Measurements from ENCODE around the gene ZCCHC9. TPM values are rescaled to one million over a fixed set of nuclear protein-coding genes. Genes with fewer than 3 reads are reported as not detected.

The ZCCHC9 gene
- total RNA-seq, 1 experiment from 2014 or later: 32.2 TPM

DNA sequence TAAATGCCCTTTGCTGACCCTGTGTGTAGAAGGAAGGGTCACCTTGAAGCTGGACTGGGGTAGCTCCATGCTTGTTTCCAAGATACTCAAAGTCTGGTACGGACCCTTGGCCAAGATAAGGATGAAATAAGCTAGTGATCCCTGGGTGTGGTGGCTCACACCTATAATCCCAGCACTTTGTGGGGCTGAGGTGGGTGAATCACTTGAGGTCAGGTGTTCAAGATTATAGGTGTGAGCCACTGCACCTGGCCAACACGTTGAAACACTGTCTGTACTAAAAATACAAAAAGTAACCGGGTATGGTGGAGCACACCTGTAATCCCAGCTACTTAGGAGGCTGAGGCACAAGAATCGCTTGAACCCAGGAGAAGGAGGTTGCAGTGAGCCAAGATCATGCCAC lies 59.3 kb downstream of the ZCCHC9 start:
- Histone ChIP-seq H3K9me3 (ENCODE audit: control insufficient read depth, low read depth, low read length) (no peaks in the 10 kb centered on the region), H3K18ac (ENCODE audit: insufficient read length, low read depth, low read length) (no peak overlapping the region), H3K27me3 (ENCODE audit: insufficient read depth, low read length) (no peaks in the 10 kb centered on the region), H3T11ph (ENCODE audit: low read length) (no peak overlapping the region), H2BK5ac (ENCODE audit: insufficient read length, low read length) (no peak overlapping the region), H2AFZ (ENCODE audit: low read length) (no peak overlapping the region), H4K5ac (ENCODE audit: insufficient read length, low read depth, low read length) (no peak overlapping the region), H3K4me1 (ENCODE audit: insufficient read depth, low read length) (no peaks in the 10 kb centered on the region), H3K4me2 (ENCODE audit: insufficient read depth, insufficient read length, low read length) (no peak overlapping the region), H2AK5ac (ENCODE audit: insufficient read length, low read length) (no peak overlapping the region), H3K79me2 (ENCODE audit: insufficient read depth, low read length) (no peaks in the 10 kb centered on the region), H2BK12ac (ENCODE audit: insufficient read length, low read depth, low read length) (no peak overlapping the region), H2BK120ac (ENCODE audit: low read depth, low read length, poor library complexity, severe bottlenecking) (no peak overlapping the region), H3K14ac (ENCODE audit: insufficient read depth, low read length) (no peak overlapping the region), H3K56ac (ENCODE audit: insufficient read length, low read depth, low read length) (no peak overlapping the region), H4K20me1 (ENCODE audit: control insufficient read depth, insufficient read depth, insufficient read length) (no peaks in the 10 kb centered on the region), H3K79me1 (ENCODE audit: insufficient read depth, low read depth, low read length, poor library complexity, severe bottlenecking) (no peaks in the 10 kb centered on the region), H4K91ac (ENCODE audit: insufficient read length, low read depth, low read length) (no peak overlapping the region), H3K9ac (ENCODE audit: extremely low read depth, insufficient read length, low read length) (no peak overlapping the region), H4K8ac (replicated peaks; ENCODE audit: insufficient read length, low read depth, low read length) (no peak overlapping the region), H3K27ac (ENCODE audit: insufficient read length, low read depth, low read length) (no peak overlapping the region), H3K4ac (ENCODE audit: low read depth, low read length) (no peak overlapping the region), H2BK20ac (ENCODE audit: low read depth, low read length, poor library complexity, severe bottlenecking) (no peak overlapping the region), H3K23me2 (ENCODE audit: insufficient read length, low read depth, low read length, poor library complexity, severe bottlenecking) (no peaks in the 10 kb centered on the region), H3K23ac (ENCODE audit: insufficient read length, low read depth, low read length) (no peak overlapping the region), H2BK15ac (ENCODE audit: low read depth, low read length) (no peak overlapping the region)
- Mint-ChIP-seq H3K36me3 (ENCODE audit: insufficient read depth in 1 of 3, low read depth in 3 of 3) (no peaks in the 10 kb centered on the region), H3K4me3 (no peak overlapping the region), H3K27me3 (ENCODE audit: low read depth) (no peaks in the 10 kb centered on the region; the same call in 1 of the 2 replicates), H3K27ac (no peak overlapping the region), H3K4me1 (peaks cover 8 to 11% of the 10 kb centered on the region in 2 experiments), H3K9me3 (no peaks in the 10 kb centered on the region)
- WGBS (ENCODE audit: extremely low coverage, insufficient read length, low lambda C conversion rate): no CpG with 5 or more reads among the region's 4 CpGs
- TF ChIP-seq, protein P1, sequence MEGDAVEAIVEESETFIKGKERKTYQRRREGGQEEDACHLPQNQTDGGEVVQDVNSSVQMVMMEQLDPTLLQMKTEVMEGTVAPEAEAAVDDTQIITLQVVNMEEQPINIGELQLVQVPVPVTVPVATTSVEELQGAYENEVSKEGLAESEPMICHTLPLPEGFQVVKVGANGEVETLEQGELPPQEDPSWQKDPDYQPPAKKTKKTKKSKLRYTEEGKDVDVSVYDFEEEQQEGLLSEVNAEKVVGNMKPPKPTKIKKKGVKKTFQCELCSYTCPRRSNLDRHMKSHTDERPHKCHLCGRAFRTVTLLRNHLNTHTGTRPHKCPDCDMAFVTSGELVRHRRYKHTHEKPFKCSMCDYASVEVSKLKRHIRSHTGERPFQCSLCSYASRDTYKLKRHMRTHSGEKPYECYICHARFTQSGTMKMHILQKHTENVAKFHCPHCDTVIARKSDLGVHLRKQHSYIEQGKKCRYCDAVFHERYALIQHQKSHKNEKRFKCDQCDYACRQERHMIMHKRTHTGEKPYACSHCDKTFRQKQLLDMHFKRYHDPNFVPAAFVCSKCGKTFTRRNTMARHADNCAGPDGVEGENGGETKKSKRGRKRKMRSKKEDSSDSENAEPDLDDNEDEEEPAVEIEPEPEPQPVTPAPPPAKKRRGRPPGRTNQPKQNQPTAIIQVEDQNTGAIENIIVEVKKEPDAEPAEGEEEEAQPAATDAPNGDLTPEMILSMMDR (conservative IDR thresholded peaks at IDR 0.05): no peak
- no peak for DNase-seq

Measured in H9 (cell line).